Renal pelvis (tissue), 4 donors: ENCODE data around the gene MAD1L1. TPM values are rescaled to one million over a fixed set of nuclear protein-coding genes. Genes with fewer than 3 reads are reported as not detected.

Experiments used
- DNase-seq: peaks from one replicate; pipeline ENCODE4 v3.0.0-alpha.2; 2013
- polyA plus RNA-seq, 3 donors: library from polyadenylated mRNA; unstranded; fragments of 120-200 nt; gene quantifications; one replicate each; pipeline ENCODE4 v1.2.1, GENCODE V29; 2013; ENCODE audit not compliant: insufficient read length in 3 of 3

Gene MAD1L1
- polyA plus RNA-seq, 3 donors, result 27.0 to 27.6 (median 27.3) TPM

- DNase-seq, result no peak
Measured at GRCh38 chr7:1956611-1957470, 275.9 kb downstream of the MAD1L1 start.

GRCh38 chr7:1956141-1956540 lies 276.6 kb downstream of the MAD1L1 start:
- DNase-seq, result no peak

- no peak for DNase-seq
Measured at GRCh38 chr7:1954366-1955004, 278.3 kb downstream of the MAD1L1 start.

GRCh38 chr7:1953199-1954190 lies 279.2 kb downstream of the MAD1L1 start:
- DNase-seq, result no peak

GRCh38 chr7:1952781-1953180 lies 280.0 kb downstream of the MAD1L1 start:
- DNase-seq, result no peak

- DNase-seq, result no peak
Measured at GRCh38 chr7:1952169-1952760, 280.5 kb downstream of the MAD1L1 start.

- no peak for DNase-seq
Measured at GRCh38 chr7:1951600-1951999, 281.1 kb downstream of the MAD1L1 start.

GRCh38 chr7:1951159-1951536 lies 281.6 kb downstream of the MAD1L1 start:
- DNase-seq, result no peak

GRCh38 chr7:1950452-1951158 lies 282.1 kb downstream of the MAD1L1 start:
- no peak for DNase-seq

- no peak for DNase-seq
Measured at GRCh38 chr7:1950066-1950451, 282.7 kb downstream of the MAD1L1 start.

- DNase-seq, result no peak
Measured at GRCh38 chr7:1949681-1950055, 283.1 kb downstream of the MAD1L1 start.

GRCh38 chr7:1948887-1949680 lies 283.7 kb downstream of the MAD1L1 start:
- DNase-seq, result no peak

- DNase-seq, result no peak
Measured at GRCh38 chr7:1948301-1948796, 284.4 kb downstream of the MAD1L1 start.

GRCh38 chr7:1947586-1948217 lies 285.0 kb downstream of the MAD1L1 start:
- no peak for DNase-seq

- DNase-seq, result no peak
Measured at GRCh38 chr7:1946773-1947450, 285.8 kb downstream of the MAD1L1 start.

- DNase-seq, result no peak
Measured at GRCh38 chr7:1946025-1946772, 286.5 kb downstream of the MAD1L1 start.

- DNase-seq, result no peak
Measured at GRCh38 chr7:1945558-1945957, 287.2 kb downstream of the MAD1L1 start.

GRCh38 chr7:1944619-1945210 lies 288.0 kb downstream of the MAD1L1 start:
- DNase-seq, result no peak
